HG03520 (cell line): ENCODE results near the gene LRRC53.

Experiments used
- ATAC-seq: cut with Tn5 transposase; IDR thresholded peaks from one replicate; pipeline ENCODE4 v1.9.1; 2021; ENCODE audit warnings: mild to moderate bottlenecking, moderate library complexity; ENCODE audit not compliant: unreplicated experiment

The LRRC53 gene, protein sequence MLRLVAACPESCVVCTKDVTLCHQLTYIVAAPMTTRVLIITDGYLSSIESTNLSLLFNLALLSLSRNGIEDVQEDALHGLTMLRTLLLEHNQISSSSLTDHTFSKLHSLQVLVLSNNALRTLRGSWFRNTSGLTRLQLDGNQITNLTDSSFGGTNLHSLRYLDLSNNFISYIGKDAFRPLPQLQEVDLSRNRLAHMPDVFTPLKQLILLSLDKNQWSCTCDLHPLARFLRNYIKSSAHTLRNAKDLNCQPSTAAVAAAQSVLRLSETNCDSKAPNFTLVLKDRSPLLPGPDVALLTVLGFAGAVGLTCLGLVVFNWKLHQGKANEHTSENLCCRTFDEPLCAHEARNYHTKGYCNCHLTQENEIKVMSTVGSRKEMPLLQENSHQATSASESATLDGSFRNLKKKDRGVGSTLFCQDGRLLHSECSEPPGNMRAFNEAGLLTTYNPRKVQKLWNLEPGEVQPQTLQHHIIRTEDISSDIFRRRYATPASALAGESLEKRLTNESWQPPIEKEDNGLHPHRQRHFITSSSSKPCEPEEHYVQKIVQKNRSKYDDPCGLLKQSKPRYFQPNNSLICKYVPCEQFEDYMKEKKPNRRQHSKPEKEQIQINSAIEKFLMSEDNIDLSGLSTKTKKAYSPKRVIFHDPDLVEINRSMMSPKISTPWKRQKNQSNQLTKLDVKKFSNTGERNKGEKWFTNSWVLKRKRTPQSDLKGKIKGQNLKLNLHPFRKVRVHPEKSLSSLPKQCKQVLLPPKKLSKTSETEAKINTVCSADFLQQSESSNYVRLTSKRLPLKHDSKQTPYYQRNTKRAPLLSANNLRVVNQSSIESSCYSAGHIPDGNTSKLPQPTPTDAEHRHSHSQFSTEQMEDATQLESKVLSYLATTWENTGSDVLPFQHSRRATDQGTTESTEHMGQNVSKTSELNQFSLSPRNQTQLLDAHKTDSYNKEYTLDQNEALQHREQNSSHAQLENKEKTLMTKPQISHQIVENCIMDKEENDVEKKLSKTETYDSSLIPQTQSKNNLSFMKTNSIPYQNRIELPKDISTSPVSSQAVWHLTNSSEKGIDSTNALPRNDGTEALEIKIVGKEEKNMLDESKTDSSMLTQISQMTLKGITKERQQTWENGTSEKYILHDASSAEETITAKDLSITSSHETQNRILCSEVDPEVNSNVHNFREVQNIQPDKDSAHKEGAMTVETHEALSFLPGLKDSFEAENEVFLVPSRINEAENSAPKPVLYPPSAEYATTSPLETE

DNA sequence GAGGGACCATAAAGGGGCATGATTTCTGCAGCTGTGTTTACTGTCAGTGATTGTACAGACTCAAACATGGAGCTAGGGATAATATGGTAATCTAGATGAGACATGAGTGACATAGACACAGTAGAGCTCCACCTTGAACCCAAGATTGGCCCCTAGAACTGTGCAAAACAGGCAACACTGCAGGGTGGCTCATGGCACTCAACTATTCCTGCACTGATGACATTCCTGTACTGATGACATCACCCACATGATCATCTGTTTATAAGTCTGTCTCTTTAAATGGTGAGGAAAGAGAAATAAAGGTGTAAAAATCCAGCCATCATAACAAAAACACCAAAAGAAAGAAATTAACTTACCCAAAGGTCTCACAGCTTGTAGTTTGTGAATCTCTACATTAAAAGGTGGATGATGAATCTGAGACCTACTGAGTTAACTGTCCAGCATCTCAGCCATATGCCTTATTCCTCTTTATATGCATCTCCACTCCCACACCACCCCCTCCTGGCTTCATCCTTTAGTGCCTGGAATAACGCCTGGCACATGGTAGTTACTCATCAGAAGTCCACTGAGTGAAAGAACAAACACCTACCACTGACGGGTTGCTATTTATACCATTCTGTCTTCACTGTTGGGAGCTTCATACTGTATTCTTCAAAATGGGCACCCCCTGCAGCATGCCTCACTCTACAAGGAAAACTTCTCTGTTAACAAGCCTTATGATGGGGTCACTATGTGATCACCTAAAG, at the start of gene LRRC53:
Gene LRRC53 (minus strand): TSS at position 442 of the 746 bp plus-strand sequence. CDS start 29,262 bp downstream, outside the sequence.
- ATAC-seq: no peak

DNA sequence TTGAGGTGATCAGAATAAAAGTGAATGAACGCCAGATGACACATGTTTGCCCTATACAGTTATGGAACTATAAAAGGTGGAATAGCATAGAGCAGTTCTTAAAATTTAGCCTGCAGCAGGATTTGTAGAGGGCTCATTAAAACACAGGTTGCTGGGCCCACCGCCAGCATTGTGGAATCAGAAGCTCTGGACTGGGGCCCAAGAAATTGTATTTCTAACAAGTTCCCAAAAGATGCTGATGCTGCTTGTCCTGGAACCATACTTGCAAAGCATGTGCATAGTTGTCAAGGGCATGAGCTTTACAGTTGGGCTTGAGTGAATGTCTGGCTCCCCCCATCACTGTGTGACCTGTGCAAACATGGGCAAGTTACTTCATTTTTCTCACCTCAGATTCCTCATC, 37.5 kb upstream of the LRRC53 start:
- ATAC-seq: no peak

DNA sequence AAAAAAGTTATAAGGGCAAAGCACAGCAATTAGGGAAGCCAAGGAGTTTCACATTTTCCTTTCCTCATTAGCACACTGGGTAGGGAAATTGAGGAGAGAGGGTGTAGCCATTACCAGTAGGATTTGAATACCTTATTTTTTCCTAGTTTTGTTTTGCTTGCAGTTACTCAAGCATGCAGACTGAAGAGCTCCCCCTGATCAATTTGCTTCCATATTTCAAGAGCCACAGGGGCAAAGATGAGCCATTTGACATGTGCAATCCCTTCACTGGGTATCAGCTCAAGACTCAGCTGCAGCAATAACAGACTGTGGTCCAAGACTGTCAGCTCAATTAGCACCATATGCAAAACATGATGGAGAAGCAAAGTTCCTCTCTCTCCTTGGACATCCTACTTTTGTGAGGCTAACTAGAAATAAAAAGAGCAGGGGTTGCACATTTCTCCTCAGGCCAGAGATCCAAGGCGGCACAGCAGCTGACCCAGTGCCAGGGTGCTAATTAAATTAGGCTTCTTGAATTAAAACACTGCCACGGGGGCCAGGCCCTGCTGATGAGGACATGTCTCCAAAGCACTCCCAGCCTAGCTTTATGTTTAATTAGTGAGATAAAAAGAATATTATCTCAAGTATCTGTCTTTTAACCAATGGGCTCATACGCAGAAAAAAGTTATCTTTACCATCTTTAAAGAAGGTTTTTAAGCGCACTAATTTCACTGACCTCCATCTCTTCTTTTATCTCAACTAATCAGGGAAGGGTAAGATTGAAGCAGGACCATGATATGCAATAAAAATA, 36.7 kb upstream of the LRRC53 start:
- ATAC-seq: no peak

DNA sequence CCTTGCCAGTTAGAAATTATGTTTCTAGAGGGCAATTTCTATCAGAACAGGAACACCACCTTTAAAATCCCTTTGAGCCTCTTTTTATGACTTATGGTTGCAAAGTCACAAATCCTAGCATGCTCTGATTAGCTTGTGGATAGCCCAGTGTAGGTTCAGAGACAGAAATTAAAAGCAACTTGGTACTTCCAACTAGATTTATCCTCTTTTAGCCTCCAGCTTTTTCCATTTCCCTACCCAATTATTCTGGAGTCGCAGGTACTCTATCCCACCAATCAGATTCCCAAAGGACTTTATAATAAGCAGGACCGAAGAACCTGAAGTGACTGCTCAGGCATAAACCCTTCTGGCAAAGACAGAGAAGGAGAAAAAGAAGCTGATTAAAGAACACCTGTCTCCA, 33.4 kb upstream of the LRRC53 start:
- no peak for ATAC-seq

DNA sequence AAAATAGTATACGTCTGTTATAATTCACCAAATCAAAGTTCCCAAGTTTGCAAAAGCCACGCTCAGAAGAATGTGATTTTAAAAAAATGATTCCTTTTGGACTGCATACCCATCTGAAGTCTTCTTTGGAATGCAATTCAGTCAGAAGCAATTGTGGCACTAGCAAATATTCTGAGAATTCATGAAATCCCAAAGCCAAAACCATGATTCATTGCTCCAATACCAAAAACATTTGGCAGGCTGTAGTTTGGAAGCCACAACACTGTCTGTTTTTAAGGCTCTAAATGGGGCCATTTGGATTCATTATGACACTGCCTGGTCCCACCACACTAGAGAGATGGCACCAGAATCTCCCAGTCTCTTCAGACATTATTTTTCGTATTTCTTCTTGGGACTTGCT, 21.8 kb upstream of the LRRC53 start:
- no peak for ATAC-seq

DNA sequence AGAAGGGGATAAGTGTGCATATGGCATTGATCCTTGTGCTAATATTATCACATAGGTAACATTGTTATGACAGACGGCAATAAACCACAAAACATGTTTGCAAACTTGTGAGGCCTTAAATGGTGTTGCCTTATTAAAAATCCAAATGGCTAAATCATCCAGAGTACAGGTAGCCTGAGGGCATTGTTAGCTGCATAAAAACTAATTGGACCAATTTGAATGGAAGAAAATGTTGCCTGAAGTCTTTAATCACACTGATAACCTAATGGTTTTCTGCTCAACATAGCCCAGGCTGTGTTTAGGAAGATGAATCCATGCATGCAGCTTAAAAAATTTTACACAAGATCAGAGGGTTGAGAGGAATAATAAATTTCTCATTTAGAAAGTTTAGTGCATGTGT, 19.4 kb upstream of the LRRC53 start:
- ATAC-seq: no peak

DNA sequence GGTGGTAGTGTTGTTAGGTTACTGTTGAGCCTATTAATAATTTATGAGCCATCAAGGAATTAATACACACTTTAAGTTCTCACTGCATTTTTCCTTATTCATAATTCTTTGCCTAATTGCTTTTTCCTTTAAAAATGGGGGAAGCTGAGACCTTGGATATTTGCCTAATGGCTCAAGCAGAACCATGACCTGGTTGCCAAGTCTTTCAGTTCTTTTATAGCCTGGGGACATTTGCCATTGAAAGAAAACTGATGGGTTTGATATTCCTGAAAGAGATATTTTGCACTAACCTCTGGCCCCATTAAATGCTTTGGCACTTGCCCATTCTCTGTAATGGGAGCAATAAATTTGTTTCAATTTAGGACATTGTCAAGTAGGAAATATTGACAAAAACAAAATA, 18.5 kb upstream of the LRRC53 start:
- ATAC-seq: no peak

DNA sequence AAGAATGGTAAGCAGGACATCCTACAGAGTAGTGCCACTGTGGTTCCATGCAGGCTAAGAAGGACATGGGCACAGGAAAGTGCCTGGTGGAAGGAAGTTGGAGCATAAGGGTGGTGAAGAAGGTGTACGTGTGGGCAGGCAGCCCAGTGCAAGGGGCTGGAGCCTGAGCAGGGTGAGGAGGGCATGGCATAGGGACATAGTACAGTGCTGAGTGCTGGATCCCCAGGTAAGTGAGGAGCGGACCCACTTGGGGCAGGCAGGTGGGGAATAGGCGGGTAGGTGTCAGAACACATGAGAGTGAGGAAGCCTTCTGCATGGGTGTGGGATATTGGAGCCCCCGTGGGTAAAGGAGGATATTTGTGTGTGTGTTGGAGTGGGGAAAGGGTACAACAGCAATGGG, 15.7 kb upstream of the LRRC53 start:
- no peak for ATAC-seq

DNA sequence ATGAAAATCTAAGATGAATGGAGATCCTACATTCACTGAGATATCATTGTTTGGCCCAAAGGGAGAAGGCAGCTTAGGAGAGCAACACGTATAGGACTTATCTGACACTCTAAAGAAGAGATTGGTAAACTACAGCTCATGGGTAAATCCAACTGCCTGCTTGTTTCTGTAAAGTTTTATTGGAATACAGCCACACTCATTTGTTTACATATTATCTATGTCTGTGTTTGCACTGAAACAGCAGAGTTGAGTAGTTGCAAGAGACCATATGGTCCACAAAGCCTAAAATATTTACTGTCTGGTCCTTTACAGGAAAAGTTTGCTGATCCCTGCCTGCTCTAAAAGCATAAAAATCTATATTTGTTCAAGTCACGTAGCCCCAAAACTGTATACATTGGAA, 14.3 kb upstream of the LRRC53 start:
- no peak for ATAC-seq

DNA sequence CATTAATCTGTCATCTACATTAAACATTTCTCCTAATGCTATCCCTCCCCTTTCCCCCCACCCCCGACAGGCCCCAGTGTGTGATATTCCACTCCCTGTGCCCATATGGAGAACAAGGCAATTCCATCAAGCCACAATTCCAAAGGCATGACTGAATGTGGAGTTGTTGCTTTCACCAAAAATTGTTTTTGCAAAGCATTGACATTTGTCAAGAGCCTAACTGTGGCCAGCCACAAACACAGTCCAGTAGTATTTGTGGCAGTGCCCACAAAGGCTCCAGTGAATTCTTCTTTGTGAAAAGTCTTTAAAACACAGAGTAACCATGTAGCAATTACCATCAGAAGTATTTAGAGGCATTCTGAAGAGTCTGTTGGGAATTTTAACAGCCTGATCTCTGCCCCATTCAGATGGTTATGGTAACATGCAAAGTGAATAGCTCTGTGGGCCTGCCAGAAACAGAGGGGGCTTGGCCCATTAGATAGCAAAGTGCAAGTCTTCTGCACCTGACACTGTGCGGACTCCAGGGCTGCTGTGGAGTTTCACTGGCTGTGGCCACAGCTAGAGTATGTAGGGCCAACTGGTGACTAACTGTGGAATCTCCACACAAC, 11.6 kb upstream of the LRRC53 start:
- ATAC-seq: no peak

DNA sequence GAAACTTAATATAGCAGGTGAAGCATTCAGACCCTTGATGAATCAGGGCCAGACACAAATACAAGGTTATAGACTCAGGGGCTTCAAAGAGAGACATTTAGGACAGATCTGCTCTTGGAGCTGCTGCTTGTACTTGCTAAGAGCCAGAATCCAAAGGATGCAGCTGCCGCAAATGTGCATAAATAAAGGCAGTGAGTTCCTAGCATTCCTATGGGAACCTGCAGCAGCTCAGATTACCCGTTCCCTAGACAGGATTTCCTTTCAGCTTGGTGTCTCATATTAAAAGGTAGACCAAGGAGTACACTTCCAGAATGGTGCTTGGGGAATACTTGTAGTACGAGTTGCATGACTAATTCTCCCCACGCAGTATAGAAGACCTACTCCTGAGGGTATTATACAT, 9.7 kb upstream of the LRRC53 start:
- no peak for ATAC-seq

DNA sequence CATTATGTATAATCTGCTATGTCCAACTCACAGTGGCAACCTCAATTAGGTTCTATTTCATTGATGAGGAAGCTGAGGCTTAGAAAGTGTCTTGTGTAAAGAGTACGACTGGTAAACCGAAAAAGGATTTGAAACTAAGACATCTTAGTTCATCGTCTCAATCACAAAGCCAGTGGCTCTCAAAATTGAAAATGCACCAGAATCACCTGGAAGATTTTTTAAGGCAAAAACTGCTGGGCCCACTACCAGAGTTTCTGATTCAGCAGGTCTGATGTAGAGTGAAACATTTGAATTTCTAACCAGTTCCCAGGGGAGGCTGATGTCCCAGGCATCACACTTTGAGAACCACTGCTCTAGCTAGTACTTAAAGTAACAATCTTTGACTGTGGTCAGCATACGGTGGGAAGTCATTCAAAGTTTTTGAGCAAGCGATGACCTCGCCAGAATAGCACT, 5.2 kb upstream of the LRRC53 start:
- ATAC-seq: peak; percentile 72

DNA sequence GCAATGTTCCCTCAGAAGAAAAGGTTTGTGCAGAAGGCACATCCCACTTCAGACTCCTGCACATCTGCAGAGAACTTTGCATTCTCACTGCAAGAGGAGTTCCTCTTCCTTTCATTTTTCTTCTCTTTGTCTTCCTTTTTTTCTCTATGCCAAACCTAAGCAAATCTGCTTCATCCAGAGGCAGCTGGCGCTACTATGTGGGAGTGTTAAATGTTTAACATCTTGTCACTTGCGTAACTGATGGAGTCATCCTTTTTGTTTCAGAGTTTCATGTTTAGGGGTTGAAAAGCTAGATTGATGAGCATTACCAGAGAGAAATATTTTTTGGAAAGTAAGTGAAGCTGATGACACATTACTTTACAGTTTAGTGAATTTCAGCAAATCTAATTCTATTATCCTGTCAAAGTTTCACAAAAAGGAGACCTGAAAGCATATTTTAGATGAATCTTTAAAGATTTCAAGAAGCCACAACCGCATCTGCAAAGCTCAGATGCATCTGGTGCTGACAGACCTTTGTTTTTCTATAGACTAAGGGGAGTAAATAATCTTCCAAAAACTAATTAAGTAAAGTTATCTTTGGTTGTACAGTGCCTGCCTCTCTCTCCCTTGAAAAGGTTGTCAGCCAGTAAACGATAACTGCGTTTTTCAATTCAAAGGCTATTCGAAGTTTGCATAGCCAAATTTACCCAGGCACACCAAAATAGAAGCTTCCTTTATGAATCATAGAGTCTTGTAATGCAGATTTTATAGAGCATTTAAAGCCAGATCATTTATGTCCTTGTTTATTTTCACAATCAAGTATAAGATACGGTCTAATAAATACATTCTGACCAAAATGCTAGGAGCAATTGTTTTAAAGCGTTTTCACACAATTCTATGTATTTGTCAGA, 1.2 kb upstream of the LRRC53 start:
- no peak for ATAC-seq

DNA sequence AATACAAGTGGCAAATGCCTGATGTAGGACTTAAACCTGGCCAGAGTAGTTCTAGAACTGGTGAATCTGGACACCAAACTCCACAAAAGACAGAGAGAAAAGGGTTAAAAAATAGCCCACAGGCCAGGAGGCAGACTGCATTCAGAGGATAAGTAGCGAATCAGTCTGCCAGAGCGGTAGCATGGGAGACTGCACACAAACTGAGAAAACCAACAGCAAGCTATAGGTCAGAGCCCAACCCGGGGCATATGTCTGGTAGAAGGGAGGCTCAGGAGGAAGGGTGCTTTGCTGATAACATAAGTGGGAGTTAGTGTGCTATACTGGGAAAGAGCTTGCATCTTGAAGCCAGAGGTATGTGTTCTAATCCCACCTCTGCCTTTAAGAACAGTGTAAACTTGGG, 4.0 kb downstream of the LRRC53 start:
- no peak for ATAC-seq

DNA sequence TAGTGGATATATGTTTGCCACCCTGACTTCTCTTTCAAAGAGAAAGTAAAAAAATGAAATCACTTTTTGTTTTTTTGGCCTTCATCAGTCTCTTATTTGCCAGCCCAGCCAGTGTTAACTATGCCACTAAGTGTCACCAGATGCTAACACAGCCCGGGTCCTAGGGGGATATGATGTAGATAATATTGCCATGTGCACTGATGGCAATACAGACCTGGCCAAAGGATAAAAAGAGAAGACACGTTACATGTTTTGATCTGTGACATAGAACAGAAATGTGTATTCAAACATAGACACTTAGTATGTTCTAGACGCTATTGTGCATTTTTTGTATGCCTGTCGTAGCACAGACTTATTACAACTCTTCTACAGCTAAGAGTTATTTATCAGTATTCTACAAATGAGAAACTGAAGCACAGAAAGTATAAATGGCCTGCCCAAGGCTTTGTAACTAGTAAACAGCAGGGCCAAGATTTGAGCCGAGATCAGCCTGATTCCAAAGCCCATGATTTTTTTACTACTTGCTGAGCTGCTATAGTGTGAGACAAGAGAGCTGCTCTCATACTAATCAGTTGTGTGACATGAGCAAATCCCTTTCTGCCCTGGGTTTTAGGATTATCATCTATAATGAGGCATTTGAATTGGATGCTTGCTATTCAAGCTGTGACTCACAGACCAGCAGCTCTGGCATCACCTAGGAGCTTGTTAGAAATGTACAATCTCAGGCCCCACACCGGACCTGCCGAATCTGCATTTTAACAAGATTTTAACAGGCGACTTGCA, 6.3 kb downstream of the LRRC53 start:
- ATAC-seq: no peak

DNA sequence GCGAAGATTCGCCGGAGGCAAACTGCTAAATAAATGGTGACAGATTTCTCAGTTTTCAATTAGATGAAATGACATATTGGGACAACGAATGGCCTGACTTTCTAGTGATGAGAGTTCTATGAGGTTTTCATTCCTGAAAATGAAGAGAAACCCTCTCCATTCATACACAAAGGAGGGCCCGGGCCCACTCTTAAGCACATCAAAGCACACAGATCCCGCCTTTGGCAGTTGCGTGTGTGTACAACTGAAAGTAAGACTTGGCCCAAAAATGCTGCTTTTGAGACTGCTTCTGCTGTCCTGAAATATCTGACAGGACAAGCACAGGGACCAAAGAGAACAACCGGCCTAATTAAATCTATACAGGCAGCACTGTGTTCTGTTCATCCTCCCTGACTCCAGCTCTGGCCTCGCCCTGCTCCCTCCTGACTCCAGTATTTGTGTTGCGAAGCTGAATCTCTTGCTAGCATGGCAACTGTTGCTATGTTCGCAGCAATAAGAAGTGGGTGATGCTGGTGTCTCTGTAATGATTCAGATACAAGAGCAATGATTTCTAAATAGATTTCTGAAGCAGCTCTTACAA, 7.4 kb downstream of the LRRC53 start:
- ATAC-seq: no peak
